Fibroblast of pulmonary artery (primary cell): Measurements from ENCODE around the gene IMP4.

Experiments
- DNase-seq: peaks from one replicate; pipeline ENCODE4 v3.0.0-alpha.2; 2010; ENCODE audit warnings: low read depth
- H3K4me3 ChIP-seq: replicated peaks from 2 replicates; pipeline ENCODE4 v1.5.1; 2011; ENCODE audit warnings: low read depth, mild to moderate bottlenecking, control low read depth, low read length, moderate library complexity
- TF ChIP-seq, protein P1 (sequence below): IDR thresholded peaks from 2 replicates; pipeline ENCODE4 v1.5.1; 2011; ENCODE audit warnings: mild to moderate bottlenecking, control low read depth, low read length, inconsistent platforms; ENCODE audit errors: missing control alignments

IMP4 gene

DNA sequence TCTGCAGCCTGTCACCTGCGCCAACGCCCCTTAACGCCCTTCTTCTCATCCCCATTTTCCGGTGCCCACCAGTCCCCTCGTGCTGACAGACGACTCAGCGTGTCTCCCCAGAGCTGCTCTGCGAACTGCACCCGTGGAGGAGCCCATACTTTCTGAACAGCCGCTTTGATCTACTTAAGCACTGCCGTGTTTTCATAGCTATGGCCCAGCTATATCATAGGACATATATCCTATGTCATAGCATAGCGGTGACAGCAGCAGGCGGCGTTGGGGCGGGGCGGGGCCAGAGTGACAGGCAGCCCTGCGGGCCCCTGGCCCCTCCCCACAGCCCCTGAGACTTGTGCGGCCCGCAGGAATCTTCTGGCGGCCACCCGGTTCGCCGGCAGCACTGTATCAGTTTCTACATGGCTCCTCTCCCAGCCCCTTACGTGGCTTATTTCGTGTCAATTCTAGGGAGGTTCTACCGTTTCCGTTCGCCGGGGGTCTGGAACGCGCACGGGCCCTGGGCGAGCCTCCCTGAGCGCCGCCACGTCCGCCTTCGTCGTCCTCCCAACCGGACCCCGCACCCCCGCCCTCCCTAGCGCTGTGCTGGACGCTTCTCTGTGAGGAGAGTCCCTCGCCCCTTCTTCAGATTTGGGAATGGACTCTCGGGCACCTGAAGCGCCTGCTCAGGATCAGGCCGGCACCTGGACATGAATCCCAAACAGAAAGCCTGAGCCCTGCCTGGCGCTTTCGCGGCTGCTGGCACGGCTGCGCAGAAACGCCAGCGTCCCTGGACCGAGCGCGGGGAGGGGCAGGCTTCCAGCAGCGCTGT, 48.6 kb downstream of the IMP4 start:
- DNase-seq: peak; percentile 74
- peak overlapping the region; percentile 74 for H3K4me3 ChIP-seq
- TF ChIP-seq, protein P1, sequence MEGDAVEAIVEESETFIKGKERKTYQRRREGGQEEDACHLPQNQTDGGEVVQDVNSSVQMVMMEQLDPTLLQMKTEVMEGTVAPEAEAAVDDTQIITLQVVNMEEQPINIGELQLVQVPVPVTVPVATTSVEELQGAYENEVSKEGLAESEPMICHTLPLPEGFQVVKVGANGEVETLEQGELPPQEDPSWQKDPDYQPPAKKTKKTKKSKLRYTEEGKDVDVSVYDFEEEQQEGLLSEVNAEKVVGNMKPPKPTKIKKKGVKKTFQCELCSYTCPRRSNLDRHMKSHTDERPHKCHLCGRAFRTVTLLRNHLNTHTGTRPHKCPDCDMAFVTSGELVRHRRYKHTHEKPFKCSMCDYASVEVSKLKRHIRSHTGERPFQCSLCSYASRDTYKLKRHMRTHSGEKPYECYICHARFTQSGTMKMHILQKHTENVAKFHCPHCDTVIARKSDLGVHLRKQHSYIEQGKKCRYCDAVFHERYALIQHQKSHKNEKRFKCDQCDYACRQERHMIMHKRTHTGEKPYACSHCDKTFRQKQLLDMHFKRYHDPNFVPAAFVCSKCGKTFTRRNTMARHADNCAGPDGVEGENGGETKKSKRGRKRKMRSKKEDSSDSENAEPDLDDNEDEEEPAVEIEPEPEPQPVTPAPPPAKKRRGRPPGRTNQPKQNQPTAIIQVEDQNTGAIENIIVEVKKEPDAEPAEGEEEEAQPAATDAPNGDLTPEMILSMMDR: no peak

GRCh38 chr2:130391872-130392670, 49.4 kb downstream of the IMP4 start:
- peak; percentile 40 for DNase-seq
- peak overlapping the region; percentile 74 for H3K4me3 ChIP-seq
- TF ChIP-seq, protein P1: peak; percentile 15

DNA sequence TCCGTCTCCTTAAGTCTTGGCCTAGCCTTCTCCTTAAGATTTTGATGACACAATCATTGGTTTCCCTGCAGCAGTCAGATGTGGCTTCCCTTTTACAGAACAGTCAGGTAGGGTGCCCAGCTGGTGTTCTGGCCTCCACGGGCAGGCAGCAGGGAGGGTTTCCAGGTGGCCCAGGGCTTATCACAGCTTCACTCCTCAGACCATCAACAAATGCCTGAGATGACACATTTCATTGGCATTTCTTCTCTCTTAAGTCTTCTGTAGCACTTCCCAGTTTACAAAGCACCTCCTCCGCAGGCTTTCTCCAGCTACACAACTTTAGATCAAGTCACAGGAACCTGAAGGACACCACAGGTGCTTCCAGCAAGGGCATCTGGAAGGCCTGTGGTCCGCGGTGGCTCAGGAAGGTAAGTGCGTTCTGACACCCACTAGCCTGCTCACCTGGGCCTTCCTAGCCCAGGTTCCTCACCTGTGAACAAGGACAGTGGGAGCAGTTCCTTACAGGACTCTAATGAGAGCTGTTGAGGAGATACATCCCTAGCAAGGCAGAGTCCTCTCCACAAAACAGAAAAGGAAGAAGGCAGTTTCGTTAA, 50.7 kb downstream of the IMP4 start:
- TF ChIP-seq, protein P1: no peak
- no peak for DNase-seq
- H3K4me3 ChIP-seq: no peak overlapping the region
